Vagina (tissue), 2 donors: ENCODE results near the gene ING2. TPM values are rescaled to one million over a fixed set of nuclear protein-coding genes. Genes with fewer than 3 reads are reported as not detected.

Experiments used
- DNase-seq, 2 donors: peaks; one replicate each; pipeline ENCODE4 v3.0.0-alpha.2; 2017; ENCODE audit errors: extremely low spot score in 2 of 2
- H3K27ac ChIP-seq: fragments of 200-600 bp; sonication (generic); one replicate; pipeline ENCODE4 v1.5.1; 2019
- H3K27me3 ChIP-seq: fragments of 200-600 bp; sonication (generic); one replicate; pipeline ENCODE4 v1.5.1; 2019
- H3K36me3 ChIP-seq, 2 donors: fragments of 200-600 bp; sonication (generic); one replicate each; pipeline ENCODE4 v1.5.1; 2017 to 2019
- H3K4me1 ChIP-seq: fragments of 200-600 bp; sonication (generic); one replicate; pipeline ENCODE4 v1.5.1; 2019
- H3K4me3 ChIP-seq, 2 donors: fragments of 200-600 bp; sonication (generic); 1 replicate in 1 of 2; 2 replicates in 1 of 2; pipeline ENCODE4 v1.5.1; 2016 to 2019
- H3K9me3 ChIP-seq: fragments of 200-600 bp; sonication (generic); one replicate; pipeline ENCODE4 v1.5.1; 2019
- CTCF ChIP-seq, 3 experiments: fragments of 450-650 bp in 2 of 3; fragments of 200-600 bp in 1 of 3; sonication (generic) in 1 of 3; IDR thresholded peaks; one replicate each; pipeline ENCODE4 v1.5.1; 2017 to 2019; ENCODE audit warnings: antibody characterized with exemption in 3 of 3, mild to moderate bottlenecking in 2 of 3, moderate library complexity in 2 of 3
- POLR2A ChIP-seq, 2 donors: fragments of 450-650 bp; IDR thresholded peaks; one replicate each; pipeline ENCODE4 v1.6.1; 2017; ENCODE audit warnings: antibody characterized with exemption in 2 of 2, mild to moderate bottlenecking in 2 of 2, moderate library complexity in 2 of 2
- POLR2AphosphoS5 ChIP-seq, 2 donors: sonication (generic); formaldehyde crosslinking; IDR thresholded peaks; one replicate each; pipeline ENCODE4 v1.9.0; 2017; ENCODE audit warnings: antibody characterized with exemption in 2 of 2, mild to moderate bottlenecking in 2 of 2, low read depth in 1 of 2; ENCODE audit not compliant: insufficient read depth in 1 of 2
- intact Hi-C: fragments of 100-400 bp; cut with DNase I; formaldehyde crosslinking; loops from one replicate; pipeline ENCODE4 v1.15.1; 2023
- total RNA-seq: library from RNA; depleted of rRNA; stranded (reverse); fragments of >200 nt; gene quantifications from one replicate; pipeline ENCODE4 v1.2.3, GENCODE V29; 2016

The ING2 gene
- total RNA-seq, 1 donor from 2014 or later, result 8.1 TPM

DNA sequence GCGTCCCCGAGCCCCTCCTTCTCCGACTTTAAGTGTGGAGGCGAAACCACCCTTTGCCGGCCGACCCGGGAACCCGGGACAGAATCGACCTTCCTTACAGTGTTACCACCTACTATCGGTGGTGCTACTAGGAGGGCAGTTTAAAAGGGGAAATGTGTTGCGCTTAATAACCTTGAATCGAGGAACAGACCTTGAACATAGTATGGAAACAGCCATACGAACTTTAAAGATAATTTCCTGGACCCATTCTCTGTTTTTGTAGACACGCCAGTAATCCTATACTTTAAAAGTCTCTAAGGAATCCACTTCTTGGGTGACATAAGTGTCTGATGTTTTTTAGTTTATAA lies 1.5 kb downstream of the ING2 start:
- intact Hi-C loops, result loop anchor here (5.0 to 10.0 kb wide), 3 partner anchors 148 to 1701 kb away; partner anchors contain the start of genes DCTD, RWDD4, SNX25 and TRAPPC11
- Histone ChIP-seq H3K36me3 (peaks cover 0 to 12% of the 10 kb centered on the region in 2 donors), H3K4me3 (peak overlapping the region; percentile 71 to 96), H3K4me1 (peaks cover 20% of the 10 kb centered on the region), H3K27me3 (no peaks in the 10 kb centered on the region), H3K27ac (peak overlapping the region; percentile 98), H3K9me3 (no peaks in the 10 kb centered on the region)
- TF ChIP-seq POLR2A (IDR thresholded peaks at IDR 0.05) (no peak), CTCF (IDR thresholded peaks at IDR 0.05) (no peak), POLR2AphosphoS5 (IDR thresholded peaks at IDR 0.05; ENCODE audit: insufficient read depth in 1 of 2, low read depth in 1 of 2) (no peak)
- DNase-seq, result no peak

- H3K27ac ChIP-seq, result no peak overlapping the region
- peaks cover 0 to 20% of the 10 kb centered on the region in 2 donors for H3K36me3 ChIP-seq
- TF ChIP-seq POLR2A (IDR thresholded peaks at IDR 0.05), result no peak
- no peak for TF ChIP-seq CTCF (IDR thresholded peaks at IDR 0.05)
- TF ChIP-seq POLR2AphosphoS5 (IDR thresholded peaks at IDR 0.05; ENCODE audit: insufficient read depth in 1 of 2, low read depth in 1 of 2), result no peak
- H3K4me1 ChIP-seq, result peaks cover 12% of the 10 kb centered on the region
- DNase-seq, result no peak
- H3K9me3 ChIP-seq, result no peaks in the 10 kb centered on the region
- intact Hi-C loops, result loop anchor here (5.0 to 10.0 kb wide), 3 partner anchors 147 to 1699 kb away; partner anchors contain the start of genes DCTD, RWDD4, SNX25 and TRAPPC11
- no peak overlapping the region for H3K4me3 ChIP-seq
- no peaks in the 10 kb centered on the region for H3K27me3 ChIP-seq
Measured at GRCh38 chr4:183507925-183508696, 3.3 kb downstream of the ING2 start.

GRCh38 chr4:183508697-183509335 lies 4.0 kb downstream of the ING2 start:
- intact Hi-C loops, result loop anchor here (5.0 to 10.0 kb wide), 3 partner anchors 146 to 1698 kb away; partner anchors contain the start of genes DCTD, RWDD4, SNX25 and TRAPPC11
- Histone ChIP-seq H3K27ac (no peak overlapping the region), H3K27me3 (no peaks in the 10 kb centered on the region), H3K4me1 (peaks cover 7% of the 10 kb centered on the region), H3K4me3 (no peak overlapping the region), H3K36me3 (peaks cover 0 to 21% of the 10 kb centered on the region in 2 donors), H3K9me3 (no peaks in the 10 kb centered on the region)
- TF ChIP-seq POLR2A (IDR thresholded peaks at IDR 0.05) (no peak), POLR2AphosphoS5 (IDR thresholded peaks at IDR 0.05; ENCODE audit: insufficient read depth in 1 of 2, low read depth in 1 of 2) (no peak)
- DNase-seq, result no peak

- Histone ChIP-seq H3K27me3 (no peaks in the 10 kb centered on the region), H3K9me3 (no peaks in the 10 kb centered on the region), H3K4me3 (no peak overlapping the region), H3K36me3 (peaks cover 0 to 18% of the 10 kb centered on the region in 2 donors), H3K27ac (no peak overlapping the region), H3K4me1 (no peaks in the 10 kb centered on the region)
- no peak for TF ChIP-seq POLR2AphosphoS5 (IDR thresholded peaks at IDR 0.05; ENCODE audit: insufficient read depth in 1 of 2, low read depth in 1 of 2)
- no peak for TF ChIP-seq POLR2A (IDR thresholded peaks at IDR 0.05)
- TF ChIP-seq CTCF (IDR thresholded peaks at IDR 0.05), result no peak
- no peak for DNase-seq
- intact Hi-C loops, result no loop called here
Measured at GRCh38 chr4:183515411-183515810, 10.6 kb downstream of the ING2 start.

DNA sequence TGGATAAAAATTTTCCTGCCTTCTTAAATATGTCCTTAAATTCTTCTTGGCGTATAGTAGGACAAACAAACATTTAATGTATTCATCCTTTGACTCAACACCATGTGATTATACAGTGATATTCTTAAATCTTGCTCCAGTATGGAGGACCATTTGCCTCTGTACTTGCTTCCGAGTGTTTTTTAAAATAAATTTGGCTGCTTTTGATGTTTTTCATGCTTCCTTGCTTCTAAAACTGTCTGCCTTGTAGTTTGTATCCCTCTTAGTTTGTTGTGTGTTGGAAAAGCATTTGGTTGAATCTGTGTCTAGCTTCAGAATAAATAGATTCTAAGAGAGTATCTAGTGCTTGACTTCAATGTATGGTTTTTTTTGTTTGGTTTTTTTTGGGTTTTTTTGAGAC lies 12.3 kb downstream of the ING2 start:
- H3K9me3 ChIP-seq, result no peaks in the 10 kb centered on the region
- H3K27ac ChIP-seq, result no peak overlapping the region
- H3K36me3 ChIP-seq, result peaks cover 0 to 8% of the 10 kb centered on the region in 2 donors
- H3K27me3 ChIP-seq, result no peaks in the 10 kb centered on the region
- no peak for TF ChIP-seq POLR2AphosphoS5 (IDR thresholded peaks at IDR 0.05; ENCODE audit: insufficient read depth in 1 of 2, low read depth in 1 of 2)
- TF ChIP-seq POLR2A (IDR thresholded peaks at IDR 0.05), result no peak
- TF ChIP-seq CTCF (IDR thresholded peaks at IDR 0.05), result no peak
- H3K4me3 ChIP-seq, result no peak overlapping the region
- intact Hi-C loops, result no loop called here
- no peak for DNase-seq
- no peaks in the 10 kb centered on the region for H3K4me1 ChIP-seq
